GM23338 (cell line): Measurements from ENCODE around the gene ACSL3. TPM values are rescaled to one million over a fixed set of nuclear protein-coding genes. Genes with fewer than 3 reads are reported as not detected.
A peak's percentile ranks its signal among the peaks of the same experiment; 100 is the strongest.

Source experiments
- ATAC-seq: fragments of 200-7000 bp; cut with Tn5 transposase; 3 replicates; pipeline ENCODE4 v1.9.1; 2020
- DNase-seq: peaks from one replicate; pipeline ENCODE4 v3.0.0-alpha.2; 2015; ENCODE audit warnings: low spot score
- H2AFZ ChIP-seq: fragments of 200-600 bp; sonication (generic); 2 replicates; pipeline ENCODE4 v1.8.0; 2016; ENCODE audit warnings: antibody characterized with exemption, mild to moderate bottlenecking, moderate library complexity
- H3F3A ChIP-seq: fragments of 200-600 bp; sonication (generic); replicated peaks from 2 replicates; pipeline ENCODE4 v1.8.0; 2017; ENCODE audit warnings: antibody characterized with exemption, mixed run types, low read depth
- H3K27ac ChIP-seq: fragments of 200-600 bp; sonication (generic); 2 replicates; pipeline ENCODE4 v1.6.1; 2016; ENCODE audit warnings: low read depth
- H3K27me3 ChIP-seq: fragments of 200-600 bp; sonication (generic); 2 replicates; pipeline ENCODE4 v1.8.0; 2016; ENCODE audit warnings: mild to moderate bottlenecking, mixed run types, moderate library complexity; ENCODE audit not compliant: insufficient read depth
- H3K36me3 ChIP-seq: fragments of 200-600 bp; sonication (generic); 2 replicates; pipeline ENCODE4 v1.8.0; 2016; ENCODE audit warnings: mild to moderate bottlenecking; ENCODE audit not compliant: insufficient read depth
- H3K4me1 ChIP-seq: fragments of 200-600 bp; sonication (generic); 2 replicates; pipeline ENCODE4 v1.8.0; 2016; ENCODE audit warnings: mild to moderate bottlenecking, moderate library complexity; ENCODE audit not compliant: insufficient read depth
- H3K4me2 ChIP-seq: fragments of 200-600 bp; sonication (generic); 2 replicates; pipeline ENCODE4 v1.7.1; 2017; ENCODE audit warnings: mixed run types
- H3K4me3 ChIP-seq: fragments of 200-600 bp; sonication (generic); 2 replicates; pipeline ENCODE4 v1.6.1; 2016; ENCODE audit warnings: mixed run types
- H3K79me2 ChIP-seq: fragments of 200-600 bp; sonication (generic); replicated peaks from 2 replicates; pipeline ENCODE4 v1.8.0; 2017; ENCODE audit warnings: mild to moderate bottlenecking; ENCODE audit not compliant: insufficient read depth
- H3K9me2 ChIP-seq: fragments of 200-600 bp; sonication (generic); 2 replicates; pipeline ENCODE4 v1.8.0; 2017; ENCODE audit not compliant: insufficient read depth
- H4K20me1 ChIP-seq: fragments of 200-600 bp; sonication (generic); replicated peaks from 2 replicates; pipeline ENCODE4 v1.8.0; 2017; ENCODE audit warnings: mild to moderate bottlenecking; ENCODE audit not compliant: insufficient read depth
- H3K27ac Mint-ChIP-seq: 2 replicates; pipeline ENCODE4 v1.8.0; 2020; ENCODE audit warnings: inconsistent platforms, mild to moderate bottlenecking, moderate library complexity, mixed read lengths
- H3K27me3 Mint-ChIP-seq: 3 replicates; pipeline ENCODE4 v1.8.0; 2022; ENCODE audit warnings: low read depth, mild to moderate bottlenecking, moderate library complexity, mixed read lengths, inconsistent platforms; ENCODE audit not compliant: insufficient read depth, poor library complexity
- H3K36me3 Mint-ChIP-seq: 3 replicates; pipeline ENCODE4 v1.8.0; 2021; ENCODE audit warnings: low read depth, mild to moderate bottlenecking, inconsistent platforms, moderate library complexity, mixed read lengths
- H3K4me1 Mint-ChIP-seq: 3 replicates; pipeline ENCODE4 v1.8.0; 2020; ENCODE audit warnings: mild to moderate bottlenecking, inconsistent platforms, mixed read lengths
- H3K4me3 Mint-ChIP-seq: 3 replicates; pipeline ENCODE4 v1.8.0; 2021; ENCODE audit warnings: moderate library complexity, mild to moderate bottlenecking, inconsistent platforms, mixed read lengths
- H3K9me3 Mint-ChIP-seq: 3 replicates; pipeline ENCODE4 v1.8.0; 2020; ENCODE audit warnings: moderate library complexity, mild to moderate bottlenecking, inconsistent platforms, mixed read lengths
- CREB1 ChIP-seq: fragments of 250-450 bp; sonication (Bioruptor Pico); IDR thresholded peaks from 2 replicates; pipeline ENCODE4 v1.5.0; 2020; ENCODE audit warnings: low read depth, mild to moderate bottlenecking, moderate library complexity
- EZH2 ChIP-seq: fragments of 200-600 bp; sonication (generic); IDR thresholded peaks from one replicate; pipeline ENCODE4 v1.8.0; 2017; ENCODE audit warnings: antibody characterized with exemption, mild to moderate bottlenecking, low read depth; ENCODE audit not compliant: unreplicated experiment
- EZH2phosphoT487 ChIP-seq: fragments of 200-600 bp; sonication (generic); IDR thresholded peaks from one replicate; pipeline ENCODE4 v1.8.1; 2018; ENCODE audit warnings: antibody characterized with exemption; ENCODE audit not compliant: unreplicated experiment
- JUNB ChIP-seq: IDR thresholded peaks from one replicate; pipeline ENCODE4 v1.6.1; 2016; ENCODE audit warnings: antibody characterized with exemption; ENCODE audit not compliant: unreplicated experiment
- NANOG ChIP-seq: IDR thresholded peaks from 2 replicates; pipeline ENCODE4 v1.6.1; 2016; ENCODE audit warnings: antibody characterized with exemption, borderline replicate concordance
- POLR2AphosphoS5 ChIP-seq: IDR thresholded peaks from 2 replicates; pipeline ENCODE4 v1.6.1; 2016; ENCODE audit warnings: antibody characterized with exemption, low read depth
- STAT1 ChIP-seq: IDR thresholded peaks from one replicate; pipeline ENCODE4 v1.6.1; 2016; ENCODE audit warnings: antibody characterized with exemption; ENCODE audit not compliant: unreplicated experiment
- ZNF114 ChIP-seq: fragments of 250-450 bp; sonication (Bioruptor Pico); IDR thresholded peaks from 2 replicates; pipeline ENCODE4 v1.5.0; 2020; ENCODE audit warnings: mild to moderate bottlenecking, moderate library complexity
- ZNF331 ChIP-seq: fragments of 250-450 bp; sonication (Bioruptor Pico); IDR thresholded peaks from 2 replicates; pipeline ENCODE4 v1.5.0; 2020; ENCODE audit warnings: low read depth, mild to moderate bottlenecking, moderate library complexity
- polyA plus RNA-seq: library from polyadenylated mRNA; unstranded; fragments of >200 nt; fragmentation: Nextera tagmentation; extraction: Ambion mirVana; gene quantifications from 2 replicates; pipeline ENCODE4 v1.2.1, GENCODE V29; 2016
- total RNA-seq: library from RNA; depleted of rRNA; stranded (reverse); fragments of >200 nt; shearing (Covaris generic); gene quantifications from 2 replicates; pipeline ENCODE4 v1.2.3, GENCODE V29; 2014
- TF ChIP-seq, protein P1 (sequence below): IDR thresholded peaks from one replicate; pipeline ENCODE4 v1.6.1; 2018; ENCODE audit warnings: antibody characterized with exemption; ENCODE audit not compliant: unreplicated experiment
- TF ChIP-seq, protein P2 (sequence below), 2 experiments: fragments of 200-600 bp in 1 of 2; sonication (generic) in 1 of 2; conservative IDR thresholded peaks; 2 replicates each; pipeline versions ENCODE4 v1.5.1 to v1.6.1; 2016 to 2017; ENCODE audit warnings: antibody characterized with exemption in 2 of 2, low read depth in 2 of 2, mild to moderate bottlenecking in 2 of 2, moderate library complexity in 1 of 2
- TF ChIP-seq, protein P3 (sequence below): IDR thresholded peaks from 2 replicates; pipeline ENCODE4 v1.6.1; 2016; ENCODE audit warnings: antibody characterized with exemption

Gene ACSL3
- total and polyA plus RNA-seq, 2 experiments from 2014 or later: 55.3 to 130 TPM

DNA sequence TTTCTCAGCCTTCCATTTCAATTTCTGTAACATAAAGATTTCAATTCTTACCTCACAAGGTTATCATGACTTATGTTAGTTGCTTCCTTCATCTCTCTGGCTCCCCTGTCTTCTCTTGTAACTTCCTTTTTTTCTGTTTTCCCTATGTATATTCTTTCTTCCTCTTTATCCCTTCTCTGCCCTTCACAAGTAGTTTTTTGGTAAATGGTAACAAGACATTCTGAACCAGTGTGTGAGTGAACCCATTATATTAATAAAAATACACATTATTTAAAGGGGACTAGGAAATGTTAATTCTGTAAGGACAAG is 8.4 kb downstream of the ACSL3 start (continued):
- TF ChIP-seq, protein P1, sequence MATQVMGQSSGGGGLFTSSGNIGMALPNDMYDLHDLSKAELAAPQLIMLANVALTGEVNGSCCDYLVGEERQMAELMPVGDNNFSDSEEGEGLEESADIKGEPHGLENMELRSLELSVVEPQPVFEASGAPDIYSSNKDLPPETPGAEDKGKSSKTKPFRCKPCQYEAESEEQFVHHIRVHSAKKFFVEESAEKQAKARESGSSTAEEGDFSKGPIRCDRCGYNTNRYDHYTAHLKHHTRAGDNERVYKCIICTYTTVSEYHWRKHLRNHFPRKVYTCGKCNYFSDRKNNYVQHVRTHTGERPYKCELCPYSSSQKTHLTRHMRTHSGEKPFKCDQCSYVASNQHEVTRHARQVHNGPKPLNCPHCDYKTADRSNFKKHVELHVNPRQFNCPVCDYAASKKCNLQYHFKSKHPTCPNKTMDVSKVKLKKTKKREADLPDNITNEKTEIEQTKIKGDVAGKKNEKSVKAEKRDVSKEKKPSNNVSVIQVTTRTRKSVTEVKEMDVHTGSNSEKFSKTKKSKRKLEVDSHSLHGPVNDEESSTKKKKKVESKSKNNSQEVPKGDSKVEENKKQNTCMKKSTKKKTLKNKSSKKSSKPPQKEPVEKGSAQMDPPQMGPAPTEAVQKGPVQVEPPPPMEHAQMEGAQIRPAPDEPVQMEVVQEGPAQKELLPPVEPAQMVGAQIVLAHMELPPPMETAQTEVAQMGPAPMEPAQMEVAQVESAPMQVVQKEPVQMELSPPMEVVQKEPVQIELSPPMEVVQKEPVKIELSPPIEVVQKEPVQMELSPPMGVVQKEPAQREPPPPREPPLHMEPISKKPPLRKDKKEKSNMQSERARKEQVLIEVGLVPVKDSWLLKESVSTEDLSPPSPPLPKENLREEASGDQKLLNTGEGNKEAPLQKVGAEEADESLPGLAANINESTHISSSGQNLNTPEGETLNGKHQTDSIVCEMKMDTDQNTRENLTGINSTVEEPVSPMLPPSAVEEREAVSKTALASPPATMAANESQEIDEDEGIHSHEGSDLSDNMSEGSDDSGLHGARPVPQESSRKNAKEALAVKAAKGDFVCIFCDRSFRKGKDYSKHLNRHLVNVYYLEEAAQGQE: no peak
- TF ChIP-seq, protein P2, sequence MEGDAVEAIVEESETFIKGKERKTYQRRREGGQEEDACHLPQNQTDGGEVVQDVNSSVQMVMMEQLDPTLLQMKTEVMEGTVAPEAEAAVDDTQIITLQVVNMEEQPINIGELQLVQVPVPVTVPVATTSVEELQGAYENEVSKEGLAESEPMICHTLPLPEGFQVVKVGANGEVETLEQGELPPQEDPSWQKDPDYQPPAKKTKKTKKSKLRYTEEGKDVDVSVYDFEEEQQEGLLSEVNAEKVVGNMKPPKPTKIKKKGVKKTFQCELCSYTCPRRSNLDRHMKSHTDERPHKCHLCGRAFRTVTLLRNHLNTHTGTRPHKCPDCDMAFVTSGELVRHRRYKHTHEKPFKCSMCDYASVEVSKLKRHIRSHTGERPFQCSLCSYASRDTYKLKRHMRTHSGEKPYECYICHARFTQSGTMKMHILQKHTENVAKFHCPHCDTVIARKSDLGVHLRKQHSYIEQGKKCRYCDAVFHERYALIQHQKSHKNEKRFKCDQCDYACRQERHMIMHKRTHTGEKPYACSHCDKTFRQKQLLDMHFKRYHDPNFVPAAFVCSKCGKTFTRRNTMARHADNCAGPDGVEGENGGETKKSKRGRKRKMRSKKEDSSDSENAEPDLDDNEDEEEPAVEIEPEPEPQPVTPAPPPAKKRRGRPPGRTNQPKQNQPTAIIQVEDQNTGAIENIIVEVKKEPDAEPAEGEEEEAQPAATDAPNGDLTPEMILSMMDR (conservative IDR thresholded peaks at IDR 0.05; ENCODE audit: low read depth in 2 of 2): no peak
- TF ChIP-seq ZNF331 (CRISPR knock-in tag) (no peak), ZNF114 (CRISPR knock-in tag) (no peak), NANOG (no peak), EZH2 (no peak), POLR2AphosphoS5 (no peak), STAT1 (no peak), CREB1 (CRISPR knock-in tag) (no peak), JUNB (no peak), EZH2phosphoT487 (no peak)
- TF ChIP-seq, protein P3, sequence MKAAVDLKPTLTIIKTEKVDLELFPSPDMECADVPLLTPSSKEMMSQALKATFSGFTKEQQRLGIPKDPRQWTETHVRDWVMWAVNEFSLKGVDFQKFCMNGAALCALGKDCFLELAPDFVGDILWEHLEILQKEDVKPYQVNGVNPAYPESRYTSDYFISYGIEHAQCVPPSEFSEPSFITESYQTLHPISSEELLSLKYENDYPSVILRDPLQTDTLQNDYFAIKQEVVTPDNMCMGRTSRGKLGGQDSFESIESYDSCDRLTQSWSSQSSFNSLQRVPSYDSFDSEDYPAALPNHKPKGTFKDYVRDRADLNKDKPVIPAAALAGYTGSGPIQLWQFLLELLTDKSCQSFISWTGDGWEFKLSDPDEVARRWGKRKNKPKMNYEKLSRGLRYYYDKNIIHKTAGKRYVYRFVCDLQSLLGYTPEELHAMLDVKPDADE: no peak

DNA sequence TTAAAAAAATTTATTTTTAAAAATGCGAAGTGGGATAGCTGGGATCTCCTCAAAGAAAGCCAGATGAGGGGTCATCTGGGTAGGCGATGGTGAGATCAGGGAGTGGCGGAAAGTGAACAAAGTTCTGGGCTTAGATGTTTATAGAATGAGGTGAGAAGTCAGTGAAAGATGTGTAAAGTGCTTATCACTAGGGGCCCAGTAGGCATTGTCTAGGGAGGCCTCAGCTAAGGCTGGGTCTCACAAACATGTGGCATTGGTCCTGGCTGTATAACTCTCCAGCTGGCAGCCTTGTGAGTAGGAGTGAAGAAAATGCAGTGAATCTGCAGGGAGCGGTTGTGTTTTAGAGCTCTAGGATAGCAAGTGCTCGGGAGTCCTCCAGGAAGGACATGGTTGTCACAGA is 10.5 kb downstream of the ACSL3 start:
- ATAC-seq (no peak), DNase-seq (no peak)
- H3K4me3 ChIP-seq: no peak overlapping the region
- Mint-ChIP-seq H3K4me3 (no peak overlapping the region), H3K27me3 (no peaks in the 10 kb centered on the region), H3K9me3 (no peaks in the 10 kb centered on the region), H3K27ac (no peak overlapping the region), H3K36me3 (no peaks in the 10 kb centered on the region), H3K4me1 (peaks cover 12% of the 10 kb centered on the region)
- no peaks in the 10 kb centered on the region for H3K27me3 ChIP-seq
- peaks cover 72% of the 10 kb centered on the region for H4K20me1 ChIP-seq
- peaks cover 47% of the 10 kb centered on the region for H3K4me1 ChIP-seq
- TF ChIP-seq EZH2: no peak
- no peak for TF ChIP-seq ZNF331 (CRISPR knock-in tag)
- H2AFZ ChIP-seq: no peak overlapping the region
- peak overlapping the region; percentile 49; the same call in 1 of the 2 replicates for H3K4me2 ChIP-seq
- no peaks in the 10 kb centered on the region for H3K9me2 ChIP-seq
- no peak overlapping the region for H3K27ac ChIP-seq
- H3K79me2 ChIP-seq: peaks cover 99% of the 10 kb centered on the region
- no peaks in the 10 kb centered on the region for H3K36me3 ChIP-seq
- H3F3A ChIP-seq: no peaks in the 10 kb centered on the region
